Mesenchymal stem cell (in vitro differentiated cells and primary cell): ENCODE measurements around the gene COX7C.
A peak's percentile ranks its signal among the peaks of the same experiment; 100 is the strongest.

Experiments
- DNase-seq: peaks from one replicate; pipeline ENCODE4 v3.0.0-alpha.2; 2013
- H2AFZ ChIP-seq: one replicate; pipeline ENCODE4 v1.6.1; 2013; ENCODE audit warnings: low read depth, mild to moderate bottlenecking, control low read depth, inconsistent platforms, low read length, moderate library complexity
- H2AK5ac ChIP-seq: 2 replicates; pipeline ENCODE4 v1.6.1; 2013; ENCODE audit warnings: low read length, moderate library complexity, mild to moderate bottlenecking, inconsistent platforms; ENCODE audit not compliant: severe bottlenecking
- H2BK120ac ChIP-seq: one replicate; pipeline ENCODE4 v1.6.1; 2013; ENCODE audit warnings: low read depth, mild to moderate bottlenecking, inconsistent platforms, low read length, moderate library complexity
- H2BK12ac ChIP-seq, 2 experiments: one replicate each; pipeline ENCODE4 v1.6.1; 2013; ENCODE audit warnings: inconsistent platforms in 2 of 2, low read length in 2 of 2, mild to moderate bottlenecking in 2 of 2, moderate library complexity in 2 of 2, control low read depth in 1 of 2
- H2BK15ac ChIP-seq: one replicate; pipeline ENCODE4 v1.6.1; 2013; ENCODE audit warnings: mild to moderate bottlenecking, low read depth, inconsistent platforms; ENCODE audit not compliant: poor library complexity, severe bottlenecking
- H2BK5ac ChIP-seq: 2 replicates; pipeline ENCODE4 v1.6.1; 2013; ENCODE audit warnings: low read depth, mild to moderate bottlenecking, low read length, control low read depth, inconsistent platforms; ENCODE audit not compliant: poor library complexity, severe bottlenecking
- H3K14ac ChIP-seq, 2 experiments: one replicate each; pipeline ENCODE4 v1.6.1; 2013; ENCODE audit warnings: inconsistent platforms in 2 of 2, low read length in 2 of 2, control low read depth in 1 of 2, mild to moderate bottlenecking in 1 of 2, moderate library complexity in 1 of 2
- H3K18ac ChIP-seq, 2 experiments: one replicate each; pipeline ENCODE4 v1.6.1; 2013; ENCODE audit warnings: inconsistent platforms in 2 of 2, low read length in 2 of 2, control low read depth in 1 of 2, low read depth in 1 of 2, mild to moderate bottlenecking in 1 of 2
- H3K23ac ChIP-seq, 2 experiments: one replicate each; pipeline ENCODE4 v1.6.1; 2013; ENCODE audit warnings: inconsistent platforms in 2 of 2, low read length in 2 of 2, mild to moderate bottlenecking in 2 of 2, moderate library complexity in 2 of 2, control low read depth in 1 of 2
- H3K27ac ChIP-seq: 2 replicates; pipeline ENCODE4 v1.5.1; 2013; ENCODE audit warnings: mild to moderate bottlenecking, moderate library complexity, low read length, control low read depth, inconsistent platforms; ENCODE audit not compliant: poor library complexity, severe bottlenecking
- H3K27me3 ChIP-seq, 2 experiments: 2 replicates each; pipeline versions ENCODE4 v1.6.1 to v1.7.0; 2013; ENCODE audit warnings: low read length in 2 of 2, mild to moderate bottlenecking in 2 of 2, moderate library complexity in 2 of 2, control low read depth in 1 of 2, inconsistent platforms in 1 of 2; ENCODE audit not compliant: control insufficient read depth in 1 of 2, insufficient read depth in 1 of 2
- H3K36me3 ChIP-seq, 2 experiments: 2 replicates each; pipeline versions ENCODE4 v1.6.1 to v1.7.0; 2013; ENCODE audit warnings: low read length in 2 of 2, control low read depth in 1 of 2, inconsistent platforms in 1 of 2, low read depth in 1 of 2, mild to moderate bottlenecking in 1 of 2; ENCODE audit not compliant: insufficient read depth in 2 of 2, control insufficient read depth in 1 of 2
- H3K4ac ChIP-seq, 2 experiments: one replicate each; pipeline ENCODE4 v1.6.1; 2013; ENCODE audit warnings: inconsistent platforms in 2 of 2, low read length in 2 of 2, mild to moderate bottlenecking in 2 of 2, moderate library complexity in 2 of 2, control low read depth in 1 of 2, low read depth in 1 of 2
- H3K4me1 ChIP-seq: 2 replicates; pipeline ENCODE4 v1.6.1; 2013; ENCODE audit warnings: low read depth, low read length, control low read depth; ENCODE audit not compliant: control insufficient read depth, insufficient read depth
- H3K4me2 ChIP-seq: 2 replicates; pipeline ENCODE4 v1.6.1; 2013; ENCODE audit warnings: low read length, mild to moderate bottlenecking, inconsistent platforms; ENCODE audit not compliant: poor library complexity, severe bottlenecking
- H3K4me3 ChIP-seq, 2 experiments: 2 replicates each; pipeline versions ENCODE4 v1.5.1 to v1.7.0; 2013; ENCODE audit warnings: low read length in 2 of 2, mild to moderate bottlenecking in 2 of 2, control low read depth in 1 of 2, low read depth in 1 of 2; ENCODE audit not compliant: insufficient read depth in 1 of 2
- H3K79me1 ChIP-seq: replicated peaks from 2 replicates; pipeline ENCODE4 v1.6.1; 2013; ENCODE audit warnings: mild to moderate bottlenecking, control low read depth, low read length, inconsistent platforms; ENCODE audit not compliant: poor library complexity, severe bottlenecking
- H3K9ac ChIP-seq: 2 replicates; pipeline ENCODE4 v1.7.0; 2013; ENCODE audit warnings: mild to moderate bottlenecking, low read length, moderate library complexity
- H3K9me3 ChIP-seq: 2 replicates; pipeline ENCODE4 v1.7.0; 2013; ENCODE audit warnings: mild to moderate bottlenecking, low read length; ENCODE audit not compliant: control insufficient read depth
- H4K8ac ChIP-seq: one replicate; pipeline ENCODE4 v1.6.1; 2013; ENCODE audit warnings: inconsistent platforms, mild to moderate bottlenecking, low read length, moderate library complexity
- H4K91ac ChIP-seq: one replicate; pipeline ENCODE4 v1.6.1; 2013; ENCODE audit warnings: mild to moderate bottlenecking, low read length, inconsistent platforms
- WGBS: methylation state at CpG from one replicate; pipeline ENCODE4 v1.1.7; 2013; ENCODE audit warnings: mixed read lengths; 5-methylcytosine and 5-hydroxymethylcytosine counted together

Gene COX7C

DNA sequence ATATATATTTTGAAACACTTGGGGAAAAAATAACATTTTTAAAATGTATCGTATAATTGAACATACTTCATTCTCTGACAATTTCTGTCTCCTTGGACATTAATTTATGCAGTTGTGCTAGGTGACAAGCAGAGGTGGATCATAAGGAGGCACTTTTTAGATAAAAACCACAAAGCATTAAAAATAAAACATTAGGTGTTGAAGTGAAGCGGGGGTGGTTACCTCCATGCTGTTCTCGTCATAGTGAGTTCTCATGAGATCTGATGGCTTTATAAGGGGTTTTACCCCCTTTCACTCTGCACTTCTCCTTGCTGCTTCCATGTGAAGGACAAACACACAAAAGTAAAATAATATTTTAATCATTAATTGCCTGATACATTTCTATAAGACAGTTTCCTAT, 11.9 kb upstream of the COX7C start:
- WGBS = no CpG with 5 or more reads among the region's 3 CpGs
- no peaks in the 10 kb centered on the region for H3K79me1 ChIP-seq

GRCh38 chr5:86613455-86613854, 4.3 kb upstream of the COX7C start:
- Histone ChIP-seq H3K79me1 (no peaks in the 10 kb centered on the region), H3K4me1 (no peaks in the 10 kb centered on the region), H4K8ac (no peak overlapping the region), H3K36me3 (no peaks in the 10 kb centered on the region), H3K9me3 (no peaks in the 10 kb centered on the region), H2BK12ac (no peak overlapping the region), H2AK5ac (no peak overlapping the region), H3K27me3 (no peaks in the 10 kb centered on the region), H2BK120ac (no peak overlapping the region), H2AFZ (no peak overlapping the region), H3K4me2 (no peak overlapping the region), H3K9ac (no peak overlapping the region), H3K23ac (no peak overlapping the region), H2BK5ac (no peak overlapping the region), H3K4ac (no peak overlapping the region), H3K14ac (no peak overlapping the region), H3K18ac (no peak overlapping the region), H4K91ac (no peak overlapping the region), H3K4me3 (no peak overlapping the region), H2BK15ac (no peak overlapping the region), H3K27ac (no peak overlapping the region)
- no CpG with 5 or more reads among the region's 2 CpGs for WGBS
- peak; percentile 8 for DNase-seq

More for the DNA sequence above, 11.9 kb upstream of the COX7C start:
- H3K18ac ChIP-seq = no peak overlapping the region
- no peak overlapping the region for H3K4me3 ChIP-seq
- H3K9me3 ChIP-seq = no peaks in the 10 kb centered on the region
- H3K36me3 ChIP-seq = no peaks in the 10 kb centered on the region
- no peaks in the 10 kb centered on the region for H3K4me1 ChIP-seq
- H2BK120ac ChIP-seq = no peak overlapping the region
- no peak overlapping the region for H2AFZ ChIP-seq
- no peak overlapping the region for H2AK5ac ChIP-seq
- no peaks in the 10 kb centered on the region for H3K27me3 ChIP-seq
- no peak overlapping the region for H4K8ac ChIP-seq
- H3K23ac ChIP-seq = no peak overlapping the region
- DNase-seq = no peak
- no peak overlapping the region for H2BK15ac ChIP-seq
- no peak overlapping the region for H3K9ac ChIP-seq
- no peak overlapping the region for H3K4me2 ChIP-seq
- H2BK5ac ChIP-seq = no peak overlapping the region
- H2BK12ac ChIP-seq = no peak overlapping the region
- H3K27ac ChIP-seq = no peak overlapping the region
- no peak overlapping the region for H4K91ac ChIP-seq
- H3K14ac ChIP-seq = no peak overlapping the region
- H3K4ac ChIP-seq = no peak overlapping the region

DNA sequence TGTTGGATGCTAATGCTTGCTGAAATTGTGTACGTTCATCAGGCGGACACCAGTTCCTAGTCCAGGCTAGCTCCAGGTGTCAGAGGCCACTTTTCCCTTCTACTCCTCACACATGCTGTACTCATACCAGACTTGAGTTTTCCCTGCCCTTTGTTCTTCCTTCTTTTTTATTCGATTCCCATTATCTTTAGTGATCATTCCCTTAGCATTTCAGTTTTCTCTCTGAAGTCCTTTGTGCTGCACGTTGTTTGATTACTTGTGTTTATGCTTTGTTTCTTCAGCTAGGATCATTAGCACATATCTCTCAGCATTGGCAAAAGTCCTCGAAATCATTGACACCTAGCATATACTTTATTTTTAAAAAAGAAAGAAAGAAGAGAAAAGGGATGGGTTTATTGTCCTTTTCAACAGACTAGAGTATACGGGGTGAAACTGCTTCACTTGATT, 409 bp upstream of the COX7C start:
- Histone ChIP-seq H3K4me3 (no peak overlapping the region), H3K18ac (peak overlapping the region in 1 of 2 experiments; percentile 60), H3K23ac (no peak overlapping the region), H3K27ac (no peak overlapping the region), H2BK12ac (no peak overlapping the region), H2AK5ac (no peak overlapping the region), H3K79me1 (peaks cover 3% of the 10 kb centered on the region), H2BK15ac (no peak overlapping the region), H3K36me3 (peaks cover 3 to 31% of the 10 kb centered on the region in 2 experiments), H3K14ac (no peak overlapping the region), H3K4me2 (no peak overlapping the region), H3K9me3 (no peaks in the 10 kb centered on the region), H4K8ac (peak overlapping the region; percentile 94), H3K4me1 (peaks cover 3% of the 10 kb centered on the region), H4K91ac (no peak overlapping the region), H2AFZ (peak overlapping the region; percentile 89), H3K27me3 (no peaks in the 10 kb centered on the region), H3K4ac (peak overlapping the region in 1 of 2 experiments; percentile 13), H2BK5ac (no peak overlapping the region), H2BK120ac (no peak overlapping the region), H3K9ac (no peak overlapping the region)
- no peak for DNase-seq
- 75% methylated on average over 3 of the region's 6 CpGs for WGBS

- Histone ChIP-seq H3K4me1 (no peaks in the 10 kb centered on the region), H2BK5ac (no peak overlapping the region), H3K27me3 (no peaks in the 10 kb centered on the region), H3K36me3 (peaks cover 3 to 32% of the 10 kb centered on the region in 2 experiments), H2BK15ac (no peak overlapping the region), H4K91ac (no peak overlapping the region), H3K79me1 (peaks cover 3% of the 10 kb centered on the region), H3K9ac (no peak overlapping the region), H3K4me3 (no peak overlapping the region), H2AFZ (no peak overlapping the region), H2BK12ac (no peak overlapping the region), H3K18ac (no peak overlapping the region), H3K27ac (no peak overlapping the region), H4K8ac (no peak overlapping the region), H3K14ac (no peak overlapping the region), H2BK120ac (no peak overlapping the region), H3K4ac (no peak overlapping the region), H3K4me2 (no peak overlapping the region), H3K23ac (no peak overlapping the region), H2AK5ac (no peak overlapping the region), H3K9me3 (no peaks in the 10 kb centered on the region)
- WGBS = 94% methylated on average over 4 of the region's 4 CpGs
- DNase-seq = no peak
Observed at GRCh38 chr5:86623785-86624483, 6.2 kb downstream of the COX7C start.
